AG09319 (cell line): Measurements from ENCODE around the gene DHX30.

ENCODE experiments used
- DNase-seq: peaks from one replicate; pipeline ENCODE4 v3.0.0-alpha.2; 2010; ENCODE audit warnings: low read depth; ENCODE audit errors: extremely low read depth
- TF ChIP-seq, protein P1 (sequence below): IDR thresholded peaks from 2 replicates; pipeline ENCODE4 v1.5.1; 2011; ENCODE audit warnings: low read depth, mild to moderate bottlenecking, inconsistent platforms, low read length, moderate library complexity

The DHX30 gene

DNA sequence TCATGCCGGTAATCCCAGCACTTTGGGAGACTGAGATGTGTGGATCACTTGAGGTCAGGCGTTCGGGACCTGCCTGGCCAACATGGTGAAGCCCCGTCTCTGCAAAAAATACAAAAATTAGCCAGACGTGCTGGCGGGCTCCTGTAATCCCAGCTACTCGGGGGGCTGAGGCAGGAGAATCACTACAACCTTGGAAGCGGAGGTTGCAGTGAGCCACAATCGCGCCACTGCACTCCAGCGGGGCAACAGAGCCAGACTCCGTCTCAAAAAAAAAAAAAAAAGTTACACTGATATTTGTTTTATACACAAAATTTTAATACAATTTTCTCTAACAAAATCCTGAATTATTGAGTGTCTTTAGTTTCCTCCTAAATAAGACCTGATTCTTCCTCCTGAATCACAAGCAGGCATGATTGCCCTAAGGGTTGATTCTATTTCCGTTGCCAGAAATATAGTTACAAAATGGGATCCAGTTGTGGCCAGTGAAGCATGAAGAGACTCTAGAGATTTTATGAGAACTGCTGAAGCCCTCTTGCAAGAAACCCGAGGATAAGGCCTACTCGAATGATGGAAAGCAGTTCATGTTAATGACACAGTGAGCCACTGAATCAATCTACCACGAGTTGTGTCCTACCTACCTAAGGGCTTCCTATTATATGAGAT lies 11.6 kb upstream of the DHX30 start:
- TF ChIP-seq, protein P1, sequence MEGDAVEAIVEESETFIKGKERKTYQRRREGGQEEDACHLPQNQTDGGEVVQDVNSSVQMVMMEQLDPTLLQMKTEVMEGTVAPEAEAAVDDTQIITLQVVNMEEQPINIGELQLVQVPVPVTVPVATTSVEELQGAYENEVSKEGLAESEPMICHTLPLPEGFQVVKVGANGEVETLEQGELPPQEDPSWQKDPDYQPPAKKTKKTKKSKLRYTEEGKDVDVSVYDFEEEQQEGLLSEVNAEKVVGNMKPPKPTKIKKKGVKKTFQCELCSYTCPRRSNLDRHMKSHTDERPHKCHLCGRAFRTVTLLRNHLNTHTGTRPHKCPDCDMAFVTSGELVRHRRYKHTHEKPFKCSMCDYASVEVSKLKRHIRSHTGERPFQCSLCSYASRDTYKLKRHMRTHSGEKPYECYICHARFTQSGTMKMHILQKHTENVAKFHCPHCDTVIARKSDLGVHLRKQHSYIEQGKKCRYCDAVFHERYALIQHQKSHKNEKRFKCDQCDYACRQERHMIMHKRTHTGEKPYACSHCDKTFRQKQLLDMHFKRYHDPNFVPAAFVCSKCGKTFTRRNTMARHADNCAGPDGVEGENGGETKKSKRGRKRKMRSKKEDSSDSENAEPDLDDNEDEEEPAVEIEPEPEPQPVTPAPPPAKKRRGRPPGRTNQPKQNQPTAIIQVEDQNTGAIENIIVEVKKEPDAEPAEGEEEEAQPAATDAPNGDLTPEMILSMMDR: no peak
- DNase-seq: no peak

DNA sequence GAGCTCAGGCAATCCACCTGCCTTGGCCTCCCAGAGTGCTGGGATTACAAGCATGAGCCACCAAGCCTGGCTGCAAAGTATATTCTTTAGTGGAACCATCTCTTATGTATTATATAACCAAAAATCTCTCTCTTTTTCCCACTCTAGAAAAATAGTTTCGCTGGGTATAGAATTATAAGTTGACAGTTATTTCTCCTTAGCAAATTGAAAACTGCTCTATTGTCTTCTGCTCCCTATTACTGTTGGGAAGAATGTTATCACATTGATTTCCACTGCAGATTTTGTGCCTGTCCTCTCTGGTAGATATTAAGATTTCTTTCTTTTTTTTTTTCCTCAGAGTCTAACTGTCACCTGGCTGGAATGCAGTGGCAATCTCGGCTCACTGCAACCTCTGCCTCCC lies 10.2 kb upstream of the DHX30 start:
- DNase-seq: no peak
- TF ChIP-seq, protein P1: no peak

DNA sequence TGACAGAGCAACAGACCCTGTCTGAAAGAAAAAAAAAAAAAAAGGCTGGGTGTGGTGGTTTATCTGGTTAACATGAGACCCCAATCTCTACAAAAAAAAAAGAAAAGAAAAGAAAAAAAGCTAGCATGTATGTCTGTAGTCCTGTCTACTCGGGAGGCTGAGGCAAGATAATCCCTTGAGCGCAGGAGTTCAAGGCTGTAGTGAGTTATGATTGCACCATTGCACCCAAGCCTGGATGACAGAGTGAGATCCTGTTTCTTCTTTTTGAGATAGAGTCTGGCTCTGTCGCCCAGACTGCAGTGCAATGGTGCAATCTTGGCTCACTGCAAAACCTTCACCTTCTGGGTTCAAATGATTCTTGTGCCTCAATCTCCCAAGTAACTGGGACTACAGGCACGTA lies 8.4 kb upstream of the DHX30 start:
- DNase-seq: no peak
- TF ChIP-seq, protein P1: no peak

DNA sequence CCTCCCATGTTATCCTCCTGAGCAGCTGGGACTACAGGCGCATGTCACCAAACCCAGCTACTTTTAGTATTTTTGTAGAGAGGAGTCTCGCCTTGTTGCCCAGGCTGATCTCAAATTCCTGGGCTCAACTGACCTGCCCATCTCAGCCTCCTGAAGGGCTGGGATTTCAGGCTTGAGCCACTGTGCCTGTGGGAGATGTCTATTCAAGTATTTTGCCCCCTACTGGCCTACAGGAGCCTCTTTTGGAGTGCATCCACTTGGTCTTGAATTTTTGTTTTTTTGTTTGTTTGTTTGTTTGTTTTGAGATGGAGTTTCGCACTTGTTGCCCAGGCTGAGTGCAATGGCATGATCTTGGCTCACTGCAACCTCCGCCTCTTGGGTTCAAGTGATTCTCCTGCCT lies 3.2 kb upstream of the DHX30 start:
- DNase-seq: no peak
- TF ChIP-seq, protein P1: peak; percentile 13

DNA sequence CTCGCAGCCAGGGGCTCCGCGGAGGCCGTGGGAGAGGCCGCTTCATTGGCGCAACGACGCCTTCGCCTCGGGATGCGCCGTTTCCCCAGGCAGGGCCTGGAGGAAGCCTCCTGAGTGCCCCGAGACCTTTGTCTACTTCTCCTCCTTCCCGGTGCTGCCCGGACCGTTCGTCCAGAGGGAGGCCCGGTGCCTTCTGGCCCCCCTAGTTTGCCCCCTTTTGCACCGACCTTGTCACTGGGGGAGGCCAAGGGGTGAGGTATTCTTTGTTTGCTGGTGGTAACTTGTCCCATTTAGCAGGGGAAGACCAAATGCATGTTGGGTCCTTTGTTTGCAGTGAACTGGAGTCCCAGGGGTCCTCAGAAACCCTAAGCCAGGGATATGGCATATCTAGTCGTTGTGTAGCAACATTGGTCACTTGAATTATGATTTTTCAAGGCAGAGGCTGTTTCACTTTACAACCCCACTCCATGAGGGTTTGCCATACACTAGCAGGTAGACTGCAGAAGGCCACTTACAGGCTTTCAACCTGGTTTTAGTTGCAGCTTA lies 615 bp downstream of the DHX30 start:
- no peak for DNase-seq

DNA sequence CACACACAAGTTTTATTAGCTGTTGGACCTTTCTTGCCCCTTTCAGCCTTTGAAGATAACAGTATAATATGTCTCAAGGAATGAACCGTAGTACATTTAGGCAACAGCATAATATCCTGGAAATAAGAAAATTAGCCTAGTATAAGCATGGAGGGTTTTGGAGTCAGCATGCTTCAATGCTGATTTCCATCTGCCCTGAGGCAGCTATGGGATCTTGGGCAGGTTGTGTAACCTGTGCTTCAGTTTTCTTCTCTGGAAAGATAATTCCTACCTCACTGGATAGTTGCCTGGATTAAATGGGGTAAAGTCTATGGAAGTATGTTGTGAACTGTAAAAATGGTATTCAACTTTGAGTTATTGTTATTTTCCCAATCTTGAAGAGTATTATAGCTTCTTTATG lies 1.6 kb downstream of the DHX30 start:
- DNase-seq: no peak
- TF ChIP-seq, protein P1: no peak

More for the DNA sequence above, 615 bp downstream of the DHX30 start:
- TF ChIP-seq, protein P1: no peak

DNA sequence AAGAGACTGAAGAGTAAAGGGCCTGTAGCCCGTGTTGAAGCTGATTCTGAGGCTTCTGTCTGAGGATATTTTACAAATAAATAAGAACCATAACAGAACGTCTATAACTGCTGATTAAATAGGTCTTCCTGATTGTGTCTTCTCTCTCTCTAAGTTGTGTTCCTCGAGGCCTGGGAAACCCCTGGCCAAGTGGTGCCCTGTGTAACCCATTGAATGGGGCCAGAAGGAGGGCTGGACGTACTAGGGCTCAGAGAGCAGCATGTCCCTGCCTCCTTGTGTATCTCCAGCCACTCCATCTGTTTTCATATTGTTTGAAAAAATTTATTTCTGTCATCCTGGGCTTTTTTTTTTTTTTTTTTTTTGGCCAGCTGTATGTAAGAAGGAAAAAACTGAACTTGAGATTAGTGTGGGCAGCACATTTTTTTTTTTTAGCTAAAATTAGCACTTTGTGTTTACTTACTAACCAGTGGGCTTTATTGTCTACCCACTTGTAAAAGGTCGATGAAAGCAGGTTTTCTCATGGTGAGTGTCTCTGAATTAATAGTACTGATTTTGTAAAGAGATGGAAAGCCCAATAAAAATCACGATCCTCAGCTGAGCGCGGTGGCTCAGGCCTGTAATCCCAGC lies 10.7 kb downstream of the DHX30 start:
- TF ChIP-seq, protein P1: no peak
- no peak for DNase-seq
